ENCODE results near the gene C3orf33.
"Not testable (repeated sequence)": the region's sequence is repeated elsewhere in the genome, so short reads cannot be mapped to it uniquely, and the experiment has no call there.

GRCh38 chr3:155813224-155813623 is 7.1 kb upstream of the C3orf33 start:
- not testable (repeated sequence) for TF ChIP-seq POLR2A, CTCF, EP300, POLR2AphosphoS5 (IDR thresholded peaks at IDR 0.05)

All from sigmoid colon (tissue), 4 donors.